ENCODE measurements around the gene TTC9.

Gene TTC9

GRCh38 chr14:70645892-70646291 is 4.2 kb downstream of the TTC9 start:
- DNase-seq (ENCODE audit: low spot score), result no peak

GRCh38 chr14:70646705-70647104 is 5.0 kb downstream of the TTC9 start:
- no peak for DNase-seq (ENCODE audit: low spot score)

GRCh38 chr14:70648346-70648745 is 6.6 kb downstream of the TTC9 start:
- no peak for DNase-seq (ENCODE audit: low spot score)

GRCh38 chr14:70649803-70650202 is 8.1 kb downstream of the TTC9 start:
- DNase-seq (ENCODE audit: low spot score), result no peak

GRCh38 chr14:70651522-70651921 is 9.8 kb downstream of the TTC9 start:
- DNase-seq (ENCODE audit: low spot score), result no peak

- DNase-seq (ENCODE audit: low spot score), result no peak
Measured at GRCh38 chr14:70652871-70653270, 11.2 kb downstream of the TTC9 start.

GRCh38 chr14:70653662-70654061 is 11.9 kb downstream of the TTC9 start:
- no peak for DNase-seq (ENCODE audit: low spot score)

- DNase-seq (ENCODE audit: low spot score), result no peak
Measured at GRCh38 chr14:70654632-70655031, 12.9 kb downstream of the TTC9 start.

GRCh38 chr14:70655110-70655826 is 13.6 kb downstream of the TTC9 start:
- DNase-seq (ENCODE audit: low spot score), result no peak

- no peak for DNase-seq (ENCODE audit: low spot score)
Measured at GRCh38 chr14:70658899-70659298, 17.2 kb downstream of the TTC9 start.

- DNase-seq (ENCODE audit: low spot score), result no peak
Measured at GRCh38 chr14:70660967-70661893, 19.5 kb downstream of the TTC9 start.

- no peak for DNase-seq (ENCODE audit: low spot score)
Measured at GRCh38 chr14:70662080-70662479, 20.4 kb downstream of the TTC9 start.

GRCh38 chr14:70662816-70663215 is 21.1 kb downstream of the TTC9 start:
- DNase-seq (ENCODE audit: low spot score), result no peak

GRCh38 chr14:70663707-70664179 is 22.0 kb downstream of the TTC9 start:
- no peak for DNase-seq (ENCODE audit: low spot score)

GRCh38 chr14:70664698-70665447 is 23.2 kb downstream of the TTC9 start:
- DNase-seq (ENCODE audit: low spot score), result no peak

- peak; percentile 52 for DNase-seq (ENCODE audit: low spot score)
Measured at GRCh38 chr14:70665448-70666360, 24.0 kb downstream of the TTC9 start.

GRCh38 chr14:70666361-70666686 is 24.6 kb downstream of the TTC9 start:
- no peak for DNase-seq (ENCODE audit: low spot score)

- peak; percentile 50 for DNase-seq (ENCODE audit: low spot score)
Measured at GRCh38 chr14:70670992-70671651, 29.4 kb downstream of the TTC9 start.

- DNase-seq (ENCODE audit: low spot score), result no peak
Measured at GRCh38 chr14:70671652-70672644, 30.2 kb downstream of the TTC9 start.

GRCh38 chr14:70677341-70677740 is 35.6 kb downstream of the TTC9 start:
- no peak for DNase-seq (ENCODE audit: low spot score)
